ENCODE data around the gene MAD1L1. TPM values are rescaled to one million over a fixed set of nuclear protein-coding genes. Genes with fewer than 3 reads are reported as not detected.

MAD1L1 gene
- total and polyA plus RNA-seq, 2 of the 13 experiments (the other 11 are each of a cell fraction or from before 2014, with no cell fraction given), result 17.4 to 64.7 TPM

- H3K9ac ChIP-seq (ENCODE audit: insufficient read depth, low read depth, low read length), result no peak overlapping the region
- TF ChIP-seq REL (CRISPR knock-in tag; conservative IDR thresholded peaks at IDR 0.05) (no peak), ZNF451 (CRISPR knock-in tag; IDR thresholded peaks at IDR 0.05) (no peak), ZNF17 (CRISPR knock-in tag; IDR thresholded peaks at IDR 0.05) (no peak), REST (IDR thresholded peaks at IDR 0.05; ENCODE audit: borderline replicate concordance in 1 of 2, low read depth in 1 of 2, low read length in 2 of 2) (no peak), KDM5A (IDR thresholded peaks at IDR 0.05; ENCODE audit: borderline replicate concordance, low read length) (no peak), ZNF724P (CRISPR knock-in tag; IDR thresholded peaks at IDR 0.05; ENCODE audit: borderline replicate concordance) (no peak), ZNF674 (CRISPR knock-in tag; IDR thresholded peaks at IDR 0.05; ENCODE audit: low read depth) (no peak), POLR2A (IDR thresholded peaks at IDR 0.05; ENCODE audit: insufficient read depth in 1 of 2, low read depth in 2 of 2, low read length in 2 of 2) (no peak), BCL3 (CRISPR knock-in tag; IDR thresholded peaks at IDR 0.05) (no peak), HOXA3 (CRISPR knock-in tag; IDR thresholded peaks at IDR 0.05) (no peak), SIX1 (CRISPR knock-in tag; IDR thresholded peaks at IDR 0.05; ENCODE audit: borderline replicate concordance) (no peak), CREB1 (IDR thresholded peaks at IDR 0.05) (no peak), CREB1 (CRISPR knock-in tag; IDR thresholded peaks at IDR 0.05) (no peak), TBP (CRISPR knock-in tag; IDR thresholded peaks at IDR 0.05) (no peak), NPAS2 (CRISPR knock-in tag; IDR thresholded peaks at IDR 0.05; ENCODE audit: borderline replicate concordance) (no peak), SNAPC5 (CRISPR knock-in tag; IDR thresholded peaks at IDR 0.05; ENCODE audit: borderline replicate concordance) (no peak), ZNF512 (CRISPR knock-in tag; IDR thresholded peaks at IDR 0.05) (no peak), RFXAP (CRISPR knock-in tag; IDR thresholded peaks at IDR 0.05; ENCODE audit: borderline replicate concordance) (no peak), NFE2L2 (IDR thresholded peaks at IDR 0.05; ENCODE audit: low read length) (no peak)
These were observed 221.3 kb downstream of the MAD1L1 start for GRCh38 chr7:2011266-2012043.

More at GRCh38 chr7:2011266-2012043, 221.3 kb downstream of the MAD1L1 start:
- Histone ChIP-seq H3K36me3 (replicated peaks in 1 of 2; ENCODE audit: control insufficient read depth in 1 of 2, insufficient read depth in 2 of 2, low read length in 2 of 2) (peaks cover 5 to 9% of the 10 kb centered on the region in 2 experiments; a peak in 2 of 5 replicates), H3K4me3 (replicated peaks in 1 of 3; ENCODE audit: insufficient read depth in 1 of 3, low read depth in 2 of 3, low read length in 3 of 3) (no peak overlapping the region), H3K79me2 (ENCODE audit: insufficient read depth, low read length) (no peaks in the 10 kb centered on the region), H3K4me2 (ENCODE audit: low read depth, low read length) (no peak overlapping the region), H2AFZ (ENCODE audit: low read length) (no peak overlapping the region), H3K4me1 (ENCODE audit: insufficient read depth, low read length) (no peaks in the 10 kb centered on the region), H3K27me3 (ENCODE audit: control insufficient read depth in 1 of 2, insufficient read depth in 2 of 2, low read length in 2 of 2) (no peaks in the 10 kb centered on the region), H4K20me1 (ENCODE audit: insufficient read depth, low read length) (no peaks in the 10 kb centered on the region), H3K9me3 (ENCODE audit: low read length) (no peaks in the 10 kb centered on the region), H3K27ac (ENCODE audit: extremely low read length, insufficient read depth, low read length) (no peak overlapping the region)
- WGBS (ENCODE audit: low lambda C conversion rate), result 95% methylated on average over 6 of the region's 17 CpGs
- no peak for FAIRE-seq
- intact Hi-C loops (cut with micrococcal nuclease; ENCODE audit: unreplicated experiment), result no loop called here
- no TSS peak for BruUV-seq (replicated peaks)
- no peak for DNase-seq (ENCODE audit: low spot score)
- no peak for ATAC-seq
- in situ Hi-C loops (cut with HindIII; ENCODE audit: extremely low pct_ligation_motif_present, low pct_unique_long_range_greater_than_20kb), result no loop called here
- CTCF ChIA-PET (ENCODE audit: low intra/inter-chr PET ratio, low total read pairs), result no interaction called here
- POLR2A ChIA-PET, result no interaction called here

Data from HepG2 (cell line).